ENCODE data around the gene IL12RB2. TPM values are rescaled to one million over a fixed set of nuclear protein-coding genes. Genes with fewer than 3 reads are reported as not detected.

The IL12RB2 gene
- total and polyA plus RNA-seq, 7 donors, result 0.13 to 9.5 (median 3.3) TPM

DNA sequence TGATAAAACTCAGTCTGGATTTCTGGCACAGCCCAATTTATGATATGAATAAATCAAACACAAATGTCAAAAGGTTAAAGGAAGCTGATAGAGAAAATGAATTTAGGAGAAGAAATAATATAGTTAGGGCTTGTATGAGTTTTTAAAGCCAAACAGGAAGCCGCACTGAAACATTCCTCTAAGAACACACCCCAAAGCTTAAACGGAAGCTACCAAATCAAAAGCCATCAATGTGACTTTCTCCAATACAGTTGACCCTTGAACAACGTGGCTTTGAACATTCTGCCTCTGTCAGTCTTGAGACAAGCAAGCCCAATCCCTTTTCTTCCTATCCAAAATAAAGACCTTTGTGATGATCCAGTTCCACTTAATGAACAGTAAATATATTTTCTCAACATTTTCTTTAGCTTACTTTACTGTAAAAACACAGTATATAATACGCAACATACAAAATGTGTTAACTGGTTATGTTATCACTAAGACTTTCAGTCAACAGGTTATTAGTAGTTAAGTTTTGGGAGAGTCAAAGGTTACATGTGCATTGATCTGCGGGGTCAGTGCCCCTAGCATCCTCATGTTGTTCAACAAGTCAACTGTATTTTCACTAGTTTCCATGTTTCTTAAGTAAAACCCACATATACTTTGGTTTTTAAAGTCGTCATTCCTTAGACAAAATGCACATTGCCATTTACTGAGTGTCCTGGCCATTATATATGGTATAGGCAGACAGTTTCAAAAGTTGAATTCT, 111.3 kb downstream of the IL12RB2 start:
- TF ChIP-seq, protein P1, sequence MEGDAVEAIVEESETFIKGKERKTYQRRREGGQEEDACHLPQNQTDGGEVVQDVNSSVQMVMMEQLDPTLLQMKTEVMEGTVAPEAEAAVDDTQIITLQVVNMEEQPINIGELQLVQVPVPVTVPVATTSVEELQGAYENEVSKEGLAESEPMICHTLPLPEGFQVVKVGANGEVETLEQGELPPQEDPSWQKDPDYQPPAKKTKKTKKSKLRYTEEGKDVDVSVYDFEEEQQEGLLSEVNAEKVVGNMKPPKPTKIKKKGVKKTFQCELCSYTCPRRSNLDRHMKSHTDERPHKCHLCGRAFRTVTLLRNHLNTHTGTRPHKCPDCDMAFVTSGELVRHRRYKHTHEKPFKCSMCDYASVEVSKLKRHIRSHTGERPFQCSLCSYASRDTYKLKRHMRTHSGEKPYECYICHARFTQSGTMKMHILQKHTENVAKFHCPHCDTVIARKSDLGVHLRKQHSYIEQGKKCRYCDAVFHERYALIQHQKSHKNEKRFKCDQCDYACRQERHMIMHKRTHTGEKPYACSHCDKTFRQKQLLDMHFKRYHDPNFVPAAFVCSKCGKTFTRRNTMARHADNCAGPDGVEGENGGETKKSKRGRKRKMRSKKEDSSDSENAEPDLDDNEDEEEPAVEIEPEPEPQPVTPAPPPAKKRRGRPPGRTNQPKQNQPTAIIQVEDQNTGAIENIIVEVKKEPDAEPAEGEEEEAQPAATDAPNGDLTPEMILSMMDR (IDR thresholded peaks at IDR 0.05), result no peak
- 65 to 74% (median 68%) methylated on average over 6 of the region's 6 CpGs for WGBS, 3 donors

DNA sequence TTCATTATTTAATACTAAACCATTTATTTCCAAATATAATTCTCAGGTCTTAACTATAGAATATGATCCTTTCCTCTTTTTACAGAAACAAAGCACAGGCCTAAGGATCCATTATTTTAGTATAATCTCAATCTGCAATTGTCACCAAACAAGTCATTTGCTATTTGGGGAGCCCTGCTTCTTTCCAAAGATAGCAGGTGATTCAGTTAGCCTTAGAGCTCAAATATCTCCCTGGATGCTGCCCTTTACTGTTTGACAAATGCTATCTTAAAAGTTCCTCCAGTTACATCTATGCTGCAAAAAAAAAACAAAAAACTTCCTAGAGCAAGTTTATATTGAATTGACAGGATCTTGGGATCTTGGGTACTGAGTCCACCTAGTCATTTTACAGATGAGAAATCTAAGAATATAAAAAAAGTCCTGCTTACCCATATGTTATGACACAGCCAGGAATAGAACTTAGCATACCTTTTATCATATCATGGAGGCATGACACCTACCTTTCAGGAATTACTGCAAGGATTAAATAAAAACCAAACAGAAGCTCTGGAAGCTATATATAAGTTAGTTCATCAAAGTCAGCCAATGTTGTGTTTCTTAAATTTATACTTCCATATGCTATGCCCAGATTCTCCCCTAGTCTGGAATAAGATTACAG, 113.3 kb downstream of the IL12RB2 start:
- ATAC-seq, result peak; percentile 82 to 94 (median 88)
- peak overlapping the region; percentile 83 for H3K27ac ChIP-seq

More for the DNA sequence above, 111.3 kb downstream of the IL12RB2 start:
- Histone ChIP-seq H3K27me3 (ENCODE audit: insufficient read depth in 3 of 3, low read length in 2 of 3) (no peaks in the 10 kb centered on the region), H3K4me1 (peaks cover 50% of the 10 kb centered on the region), H3K9me3 (no peaks in the 10 kb centered on the region), H3K4me3 (no peak overlapping the region), H3K36me3 (ENCODE audit: insufficient read depth in 1 of 2, low read depth in 1 of 2) (peaks cover 5 to 100% of the 10 kb centered on the region in 2 donors), H3K27ac (peak overlapping the region; percentile 83)
- intact Hi-C loops (cut with DNase I), result no loop called here
- DNase-seq (no peak), ATAC-seq (no peak)

DNA sequence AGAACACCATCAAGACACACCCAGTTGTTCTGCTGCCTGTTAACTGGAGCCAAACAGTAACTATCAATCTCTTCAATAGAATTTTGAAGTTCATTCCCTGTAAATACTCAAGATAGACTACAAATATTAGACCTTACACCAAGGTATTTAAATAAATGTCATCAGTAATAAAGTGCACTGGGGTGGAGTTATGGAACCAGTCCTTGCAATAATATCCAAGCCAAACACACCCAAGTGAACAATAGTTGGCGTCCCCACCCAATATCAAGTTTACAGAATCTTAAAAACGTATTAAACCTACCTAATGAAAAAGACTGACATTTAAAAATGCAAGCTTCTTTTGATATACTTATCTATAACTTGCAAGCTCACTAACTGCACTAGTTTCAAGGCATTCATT, 119.8 kb downstream of the IL12RB2 start:
- intact Hi-C loops (cut with DNase I), result no loop called here
- peak overlapping the region; percentile 26 for H3K27ac ChIP-seq
- H3K4me3 ChIP-seq, result peak overlapping the region; percentile 89
- TF ChIP-seq, protein P1 (IDR thresholded peaks at IDR 0.05), result no peak
- no peaks in the 10 kb centered on the region for H3K27me3 ChIP-seq (ENCODE audit: insufficient read depth in 3 of 3, low read length in 2 of 3)
- WGBS, 3 donors, result 4 to 6% (median 5%) methylated on average over 2 of the region's 2 CpGs
- H3K9me3 ChIP-seq, result no peaks in the 10 kb centered on the region
- ATAC-seq, result no peak
- peaks cover 37% of the 10 kb centered on the region for H3K4me1 ChIP-seq
- DNase-seq, result no peak
- peaks cover 7 to 38% of the 10 kb centered on the region in 2 donors for H3K36me3 ChIP-seq (ENCODE audit: insufficient read depth in 1 of 2, low read depth in 1 of 2)

More for the DNA sequence above, 113.3 kb downstream of the IL12RB2 start:
- peaks cover 53% of the 10 kb centered on the region for H3K4me1 ChIP-seq
- intact Hi-C loops (cut with DNase I), result no loop called here
- H3K9me3 ChIP-seq, result no peaks in the 10 kb centered on the region
- TF ChIP-seq, protein P1 (IDR thresholded peaks at IDR 0.05), result no peak
- DNase-seq, result no peak
- no peaks in the 10 kb centered on the region for H3K27me3 ChIP-seq (ENCODE audit: insufficient read depth in 3 of 3, low read length in 2 of 3)
- H3K4me3 ChIP-seq, result no peak overlapping the region
- peaks cover 2 to 100% of the 10 kb centered on the region in 2 donors for H3K36me3 ChIP-seq (ENCODE audit: insufficient read depth in 1 of 2, low read depth in 1 of 2)

DNA sequence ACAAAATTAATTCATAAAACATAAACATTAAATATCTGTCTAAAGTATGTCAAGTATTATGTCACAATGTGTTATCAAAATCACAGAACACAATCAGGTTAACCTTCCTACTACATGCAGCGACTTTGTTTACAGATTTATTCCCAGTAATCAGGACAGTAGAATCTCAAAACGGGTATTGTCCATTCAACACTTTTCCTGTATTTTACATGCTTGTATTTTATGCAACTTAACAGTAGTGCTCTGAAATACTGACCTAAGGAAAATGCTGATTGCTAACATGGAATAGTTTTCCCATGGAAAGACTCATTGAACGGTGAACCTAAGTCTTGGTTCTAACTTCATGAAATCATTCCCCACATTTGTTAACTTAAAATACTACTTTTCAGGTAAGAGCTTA, 120.3 kb downstream of the IL12RB2 start:
- 1 to 2% (median 2%) methylated on average over 3 of the region's 3 CpGs for WGBS, 3 donors
- peak overlapping the region; percentile 91 for H3K27ac ChIP-seq
- intact Hi-C loops (cut with DNase I), result no loop called here

More for the DNA sequence above, 120.3 kb downstream of the IL12RB2 start:
- TF ChIP-seq, protein P1 (IDR thresholded peaks at IDR 0.05), result no peak
- peaks cover 7 to 33% of the 10 kb centered on the region in 2 donors for H3K36me3 ChIP-seq (ENCODE audit: insufficient read depth in 1 of 2, low read depth in 1 of 2)
- H3K9me3 ChIP-seq, result no peaks in the 10 kb centered on the region
- H3K4me3 ChIP-seq, result peak overlapping the region; percentile 89
- ATAC-seq (no peak), DNase-seq (no peak)
- no peaks in the 10 kb centered on the region for H3K27me3 ChIP-seq (ENCODE audit: insufficient read depth in 3 of 3, low read length in 2 of 3)
- peaks cover 42% of the 10 kb centered on the region for H3K4me1 ChIP-seq
